ENCODE results near the gene USH1C.
A peak's percentile ranks its signal among the peaks of the same experiment; 100 is the strongest.

The USH1C gene

DNA sequence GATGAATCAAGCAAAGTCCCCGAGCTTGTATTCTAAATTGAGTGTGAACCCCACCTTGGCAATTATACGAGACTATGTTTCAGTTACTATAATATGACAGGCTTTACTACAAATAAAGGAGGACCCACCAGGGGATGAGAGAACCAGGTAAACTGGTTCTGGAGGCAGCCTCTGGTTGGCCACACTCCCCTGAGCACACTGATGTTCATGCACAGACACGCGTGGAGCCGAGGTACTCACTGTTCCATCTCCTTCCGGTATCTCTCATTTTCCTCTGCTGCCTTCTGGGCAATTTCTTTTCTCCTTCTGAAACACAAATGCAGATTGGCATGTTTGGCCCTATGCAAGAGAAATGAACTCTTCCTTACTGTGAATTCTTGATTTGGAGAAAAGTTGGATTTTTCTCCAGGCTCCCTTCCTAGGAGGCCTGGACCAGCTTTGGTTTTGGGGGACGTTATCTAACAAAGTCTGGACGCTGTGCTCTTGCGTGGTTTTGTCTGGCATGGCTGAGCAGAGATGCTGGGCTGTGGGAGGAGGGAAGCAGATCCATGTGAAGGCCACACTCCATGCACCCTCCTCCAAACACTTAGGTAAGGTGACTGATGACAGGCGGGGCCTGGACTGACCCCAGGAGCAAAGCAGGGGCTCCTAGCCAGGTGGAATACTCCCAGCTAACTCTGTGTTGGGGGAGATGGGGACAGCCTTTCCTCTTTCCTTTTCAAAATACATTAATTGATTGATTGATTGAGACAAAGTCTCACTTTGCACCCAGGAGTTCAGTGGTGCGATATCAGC lies 22.9 kb downstream of the USH1C start:
- no peak for DNase-seq

DNA sequence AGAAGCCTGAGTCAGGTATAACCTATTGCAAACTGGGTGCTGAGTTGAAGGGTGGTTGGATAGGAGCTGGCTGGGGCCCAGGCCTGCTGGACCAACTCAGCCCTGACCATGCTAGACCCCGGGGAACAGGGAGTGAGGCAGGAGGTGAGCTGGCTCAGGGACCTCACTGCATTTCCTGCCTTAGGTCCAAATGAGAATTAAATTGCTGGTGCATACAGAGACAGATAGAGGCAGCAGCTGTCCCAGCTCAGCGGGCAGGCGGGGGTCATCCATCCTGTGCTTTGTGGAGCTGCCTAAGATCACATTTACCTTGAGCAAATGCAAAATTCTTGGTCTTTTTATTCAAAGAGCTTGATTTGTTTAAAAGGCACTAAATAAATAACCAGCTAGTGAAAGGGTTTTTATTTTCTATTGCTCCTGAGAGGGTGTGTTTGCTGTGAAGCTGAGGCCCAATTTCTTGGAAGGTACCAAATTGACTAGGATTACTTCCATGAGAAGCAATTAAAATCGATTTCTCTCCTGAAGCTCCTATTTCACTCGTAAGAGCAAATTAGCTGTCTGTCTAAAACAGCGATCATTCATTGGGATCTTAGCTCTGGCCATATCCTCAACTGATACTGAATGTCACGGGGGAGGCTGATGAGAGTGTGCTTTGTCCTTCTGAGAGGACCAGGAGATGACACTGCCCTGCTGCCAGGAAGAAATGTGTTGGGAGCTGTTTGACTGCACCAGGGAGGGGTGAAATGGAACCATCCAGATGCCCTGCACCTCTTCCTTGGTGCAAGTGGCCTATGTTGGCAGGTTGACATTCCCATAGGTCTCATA lies 24.9 kb downstream of the USH1C start:
- no peak for DNase-seq

DNA sequence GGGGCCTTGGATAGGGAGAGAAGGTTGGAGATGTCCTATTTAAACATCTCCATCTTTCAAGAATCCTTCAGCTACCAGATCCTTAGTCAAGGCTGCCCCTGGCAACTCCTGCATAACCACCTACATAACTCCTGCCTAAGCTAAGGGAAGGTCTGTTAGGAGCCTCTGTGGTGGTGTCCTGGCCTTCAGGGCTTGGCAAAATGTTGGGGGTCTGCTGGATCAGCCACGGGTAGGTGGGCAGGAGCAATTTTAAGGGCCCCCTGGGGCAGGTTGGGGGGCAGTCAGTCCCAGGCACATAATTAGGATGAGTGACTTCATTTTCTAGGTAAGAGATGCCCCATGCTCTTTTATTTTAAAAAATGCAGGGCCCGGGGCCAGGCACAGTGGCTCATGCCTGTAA lies 25.9 kb downstream of the USH1C start:
- DNase-seq: no peak

DNA sequence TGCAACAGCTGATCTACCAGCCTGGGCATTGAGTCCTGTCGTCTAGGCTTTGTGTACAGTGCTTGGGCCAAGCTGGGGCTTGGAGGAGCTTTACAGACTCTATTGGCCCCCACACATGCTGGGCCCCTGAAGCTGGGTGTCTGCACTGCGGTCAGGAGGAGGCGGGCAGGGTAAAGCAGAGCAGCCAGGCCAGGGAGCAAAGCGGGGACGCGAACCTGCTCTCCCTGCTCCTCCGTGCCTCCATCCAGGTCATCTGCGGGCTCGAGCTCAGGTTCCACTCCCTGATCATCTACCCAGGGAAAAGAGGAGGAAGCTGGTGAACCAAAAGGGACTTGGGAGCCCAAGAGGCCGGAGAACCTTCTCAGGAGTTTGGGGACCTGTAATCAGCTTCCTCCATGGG lies 27.0 kb downstream of the USH1C start:
- DNase-seq: no peak

DNA sequence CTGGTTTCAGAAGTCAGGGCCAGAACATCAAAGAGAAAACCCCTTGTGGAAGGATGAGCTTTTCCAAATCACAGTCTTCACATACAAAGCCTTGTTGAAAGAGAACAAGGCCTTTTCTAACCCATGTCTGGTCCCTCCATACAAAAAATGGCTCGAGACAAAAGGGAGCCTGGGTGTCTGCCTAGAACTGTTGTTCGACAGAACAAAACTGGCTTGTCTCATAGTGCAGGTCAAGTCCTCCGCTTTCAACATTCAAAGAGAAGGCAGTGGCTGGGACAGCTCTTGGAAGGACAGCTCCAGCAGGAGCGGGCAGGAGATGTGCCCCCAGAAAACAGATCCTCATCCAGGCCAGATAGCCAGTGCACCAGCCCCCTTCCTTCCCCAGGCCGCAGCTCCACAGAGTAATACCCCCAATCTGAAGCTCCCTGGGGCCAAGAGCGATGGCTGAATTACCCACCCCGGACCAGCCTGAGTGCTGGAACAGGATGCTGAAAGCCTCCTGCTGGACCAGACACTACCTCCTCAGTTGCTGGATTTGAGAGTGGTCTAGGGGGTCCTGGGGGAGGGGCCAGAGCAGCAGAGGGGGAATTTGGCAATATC lies 27.6 kb downstream of the USH1C start:
- DNase-seq: no peak

DNA sequence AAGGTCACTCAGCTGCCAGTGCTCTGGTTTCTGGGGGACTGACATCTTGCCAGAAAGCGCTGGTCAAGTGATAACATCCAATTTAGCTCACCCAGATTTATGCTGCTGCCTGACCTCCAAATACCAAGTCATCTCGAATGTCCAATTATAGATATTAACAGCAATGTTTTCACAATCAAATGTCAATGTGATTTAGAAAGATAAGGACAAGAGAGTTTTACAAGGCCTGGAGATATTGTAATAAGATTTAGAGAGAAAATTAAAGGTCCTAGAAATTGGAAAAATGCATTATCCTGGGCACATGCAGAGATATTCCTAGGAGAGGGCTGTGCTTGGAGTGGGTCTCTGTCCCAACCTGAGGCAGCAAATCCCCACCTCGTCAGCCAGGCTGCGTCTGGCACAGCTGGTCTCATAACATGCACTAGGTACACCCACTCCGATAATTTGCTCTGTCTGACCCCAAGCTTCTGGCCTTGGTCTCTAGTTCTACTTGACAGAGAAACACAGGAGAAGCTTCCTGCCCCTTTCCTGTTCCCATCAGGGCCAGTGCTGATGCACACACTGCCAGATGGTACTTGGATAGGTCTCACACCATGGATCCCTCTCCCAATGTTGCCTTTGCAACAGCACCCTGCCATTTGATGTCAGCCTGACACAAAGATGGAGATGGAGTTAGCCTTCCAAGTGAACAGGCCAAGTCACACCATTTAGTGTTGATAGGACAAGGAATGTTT lies 28.6 kb downstream of the USH1C start:
- DNase-seq: no peak

DNA sequence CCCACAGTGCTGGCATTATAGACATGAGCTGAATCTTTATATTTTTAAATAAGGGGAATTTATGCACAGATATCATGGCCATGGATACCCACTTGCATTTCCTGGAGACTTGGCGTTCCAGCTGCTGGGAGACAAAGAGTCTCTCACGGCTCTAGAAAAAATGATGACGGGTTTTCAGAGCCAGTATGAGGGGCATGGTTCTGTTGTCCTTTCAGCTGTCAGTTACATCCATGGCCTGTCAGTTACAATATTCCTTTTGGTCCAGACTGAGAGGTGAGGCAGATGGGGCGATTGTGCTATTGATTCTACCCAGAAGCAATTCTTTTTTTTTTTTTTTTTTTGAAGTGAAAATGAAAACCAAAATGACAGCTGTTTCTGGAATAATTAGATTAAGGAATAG lies 29.7 kb downstream of the USH1C start:
- no peak for DNase-seq

DNA sequence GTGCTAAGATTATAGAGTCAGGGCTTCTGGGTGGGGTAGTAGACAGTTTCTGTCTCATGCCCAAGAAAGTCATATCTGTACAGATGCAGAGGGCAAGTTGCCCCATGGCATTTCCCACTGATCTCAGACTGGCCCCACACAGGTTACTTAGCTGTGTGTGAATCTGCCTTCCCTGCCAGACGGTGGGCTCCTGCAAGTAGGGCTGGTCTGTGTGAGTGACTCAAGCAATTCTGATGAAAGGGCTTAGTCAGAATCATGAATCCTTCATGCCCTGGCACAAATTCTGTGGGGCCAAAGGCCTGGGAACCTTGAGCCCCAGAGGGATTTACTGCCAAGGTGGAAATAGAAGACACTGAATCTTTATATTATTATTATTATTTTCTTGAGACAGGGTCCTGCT lies 30.4 kb downstream of the USH1C start:
- no peak for DNase-seq

DNA sequence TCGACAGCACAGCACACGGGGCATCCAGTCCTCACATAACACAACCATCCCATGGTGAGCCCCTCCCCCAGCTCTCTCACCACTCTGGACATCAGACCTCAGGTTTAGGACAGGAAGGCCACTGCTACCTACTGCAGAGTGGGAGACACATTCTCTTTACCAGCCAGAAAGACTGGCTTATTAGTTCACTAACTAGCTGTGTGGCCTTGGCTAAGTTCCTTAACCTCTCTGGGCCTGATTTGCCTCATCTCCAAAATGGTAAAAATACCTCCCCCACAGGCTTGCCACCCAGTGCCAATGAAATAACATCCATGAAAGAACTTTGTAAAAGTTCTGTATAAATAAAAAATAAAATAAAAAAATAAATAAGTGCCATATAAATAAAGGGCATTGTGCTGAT lies 32.1 kb downstream of the USH1C start:
- no peak for DNase-seq

DNA sequence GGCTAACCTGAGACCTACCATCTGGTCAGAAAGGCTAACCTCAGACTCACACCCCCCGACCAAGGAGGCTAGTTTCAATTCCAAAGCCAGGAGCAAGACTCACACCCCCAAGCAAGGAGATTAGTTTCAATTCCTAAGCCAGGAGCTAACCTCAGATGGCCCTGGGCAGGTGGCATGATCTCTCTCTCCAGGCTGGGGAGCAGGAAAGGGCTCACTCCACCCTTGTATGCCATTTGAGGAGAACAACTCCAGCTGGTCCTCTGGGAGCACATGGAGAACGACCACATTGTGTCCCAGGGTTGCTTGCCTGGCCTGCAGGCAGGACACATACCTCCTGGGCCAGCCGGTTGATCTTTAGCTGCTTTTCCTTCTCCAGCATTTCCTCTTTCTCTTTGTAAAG lies 32.6 kb downstream of the USH1C start:
- no peak for DNase-seq

DNA sequence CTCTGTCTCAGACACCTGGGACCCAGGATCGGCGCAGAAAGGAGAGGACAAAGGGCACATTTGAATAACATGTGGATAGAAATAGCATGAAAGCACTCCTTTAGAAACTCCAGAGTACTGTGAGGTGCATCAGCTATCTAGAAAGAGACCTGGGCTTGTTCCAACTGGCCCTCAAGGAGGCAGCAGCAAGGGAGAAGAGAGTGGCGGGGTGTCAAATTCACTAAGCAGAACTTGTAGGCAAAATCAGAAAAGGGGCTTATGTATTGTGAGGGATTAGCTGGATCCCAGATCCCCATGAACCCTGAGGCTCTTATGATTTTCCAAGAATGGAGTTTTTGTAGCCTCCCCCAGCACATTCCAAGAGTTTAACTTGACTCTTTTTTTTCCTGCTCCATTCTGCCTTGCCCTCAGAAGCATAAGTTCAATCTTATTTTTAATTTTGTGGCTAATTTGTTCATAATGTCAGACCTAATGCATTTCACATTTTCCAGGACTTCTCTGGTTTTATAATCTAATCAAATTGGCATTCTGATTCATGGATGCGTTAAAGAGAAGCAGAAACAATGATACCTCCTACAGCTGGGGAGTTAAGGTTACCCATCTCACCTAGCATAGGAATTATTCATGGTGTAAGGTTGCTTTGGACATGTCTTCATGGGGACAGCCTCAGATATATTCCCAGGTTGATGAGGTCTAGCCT lies 33.6 kb downstream of the USH1C start:
- no peak for DNase-seq

DNA sequence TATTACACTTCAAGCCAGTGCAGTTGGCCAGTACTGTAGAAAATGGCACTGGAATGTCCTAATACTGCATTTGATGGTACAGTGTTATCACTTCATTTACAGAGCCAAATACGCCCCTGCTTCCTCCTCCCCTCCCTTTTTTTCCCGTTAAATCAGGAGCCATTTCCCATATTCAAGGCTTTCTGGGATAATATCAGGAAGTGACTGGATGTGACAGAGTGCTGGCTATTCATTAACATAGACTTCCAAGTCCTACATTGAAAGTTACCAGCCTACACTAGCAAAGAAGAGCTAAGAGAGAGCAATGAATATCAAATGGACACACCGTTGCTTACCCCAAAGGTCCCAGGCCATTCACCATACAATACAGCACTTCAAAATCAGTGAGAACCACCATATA lies 35.4 kb downstream of the USH1C start:
- DNase-seq: no peak

DNA sequence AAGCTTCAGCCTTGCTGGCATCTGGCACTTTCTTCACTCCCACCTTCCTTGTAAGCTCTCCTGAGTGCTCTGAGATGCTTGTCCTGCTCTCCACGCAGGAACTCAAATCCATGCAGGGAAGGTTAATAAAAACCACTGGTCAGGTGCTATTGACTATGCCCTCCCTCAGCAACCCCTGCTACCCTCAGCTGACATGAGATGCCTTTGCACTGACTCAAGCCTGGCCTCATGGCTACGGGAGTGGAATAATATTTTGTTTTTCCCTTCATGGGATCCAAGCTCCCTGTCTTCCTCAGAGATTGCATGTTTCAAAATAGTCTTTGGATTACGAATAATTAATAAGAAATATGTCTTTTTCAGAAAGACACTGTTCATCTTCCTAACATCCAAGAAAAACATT lies 35.9 kb downstream of the USH1C start:
- no peak for DNase-seq

DNA sequence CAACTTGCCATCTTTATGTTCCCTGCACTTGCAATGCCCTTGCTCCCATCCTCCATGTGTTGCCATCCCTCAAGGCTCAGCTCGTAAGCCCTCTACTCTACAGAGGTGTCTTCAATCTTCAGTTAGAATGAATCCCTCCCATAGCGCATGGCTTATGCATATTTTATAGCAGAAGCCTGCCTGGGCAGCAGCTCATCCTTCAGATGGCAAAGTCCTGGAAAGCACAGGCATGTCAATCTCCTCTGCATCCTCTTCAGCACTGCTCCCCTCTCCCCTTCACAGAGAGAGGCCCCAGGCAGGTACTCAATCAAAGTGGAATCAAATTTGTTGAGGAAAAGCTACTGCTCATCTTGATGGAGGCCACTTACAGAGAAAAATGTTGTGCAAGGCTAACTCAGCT lies 36.4 kb downstream of the USH1C start:
- no peak for DNase-seq

DNA sequence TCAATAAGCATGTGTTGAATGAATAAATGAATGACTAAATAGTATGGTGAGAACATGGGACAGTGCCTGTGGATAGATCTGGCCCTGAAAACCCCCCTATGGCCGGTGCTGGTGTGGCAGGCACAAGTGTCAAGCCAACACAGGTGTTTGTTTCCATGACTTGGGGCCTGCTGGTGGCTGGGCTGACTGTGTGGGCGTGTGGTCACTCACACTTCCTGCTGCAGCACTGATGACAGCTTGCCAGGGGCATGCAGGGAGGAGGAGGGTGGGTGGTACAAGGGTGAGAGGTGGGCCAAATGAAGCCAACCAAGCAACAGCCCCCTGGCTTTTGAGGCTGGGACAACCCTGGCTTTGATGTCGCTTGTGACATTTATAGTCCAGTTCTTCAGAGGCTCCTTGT lies 37.3 kb downstream of the USH1C start:
- no peak for DNase-seq

DNA sequence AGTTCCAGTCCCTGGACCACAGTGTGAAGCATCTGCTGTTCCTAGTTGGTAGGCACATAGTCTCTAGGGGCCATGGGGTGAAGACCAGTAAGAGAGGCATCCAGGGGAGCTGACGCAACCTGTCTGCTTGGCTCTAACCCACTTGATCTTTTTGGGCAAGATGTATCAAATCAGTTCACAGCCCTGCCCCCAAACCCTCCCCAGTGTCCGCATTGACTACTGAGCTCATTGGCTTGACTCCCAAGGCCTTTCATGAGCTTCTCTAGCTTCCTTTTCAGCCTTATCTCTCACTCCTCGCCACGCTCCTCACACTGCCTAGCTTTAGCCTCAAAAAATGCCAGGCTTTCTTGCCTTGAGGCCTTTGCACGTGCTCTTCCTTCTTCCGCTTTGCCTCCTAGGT lies 37.9 kb downstream of the USH1C start:
- DNase-seq: no peak

DNA sequence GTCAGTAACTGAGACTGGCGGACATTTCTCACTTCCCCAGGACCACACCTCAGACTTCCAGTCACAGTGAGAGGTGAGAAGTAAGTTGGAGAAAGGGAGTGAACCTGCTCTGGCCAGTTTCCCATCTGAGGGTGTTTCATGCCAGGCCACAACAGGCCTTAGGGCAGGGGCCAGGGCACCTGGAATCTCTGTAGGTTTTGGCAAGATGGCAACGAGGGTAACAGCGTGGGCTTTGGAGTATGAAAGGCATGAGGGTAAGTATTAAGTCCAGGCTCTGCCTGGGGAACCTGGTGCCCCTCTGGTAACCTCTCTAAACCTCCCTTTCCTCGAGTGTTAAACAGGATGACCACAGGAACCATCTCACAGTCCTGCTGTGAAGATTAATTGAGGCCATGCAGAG lies 39.1 kb downstream of the USH1C start:
- no peak for DNase-seq

DNA sequence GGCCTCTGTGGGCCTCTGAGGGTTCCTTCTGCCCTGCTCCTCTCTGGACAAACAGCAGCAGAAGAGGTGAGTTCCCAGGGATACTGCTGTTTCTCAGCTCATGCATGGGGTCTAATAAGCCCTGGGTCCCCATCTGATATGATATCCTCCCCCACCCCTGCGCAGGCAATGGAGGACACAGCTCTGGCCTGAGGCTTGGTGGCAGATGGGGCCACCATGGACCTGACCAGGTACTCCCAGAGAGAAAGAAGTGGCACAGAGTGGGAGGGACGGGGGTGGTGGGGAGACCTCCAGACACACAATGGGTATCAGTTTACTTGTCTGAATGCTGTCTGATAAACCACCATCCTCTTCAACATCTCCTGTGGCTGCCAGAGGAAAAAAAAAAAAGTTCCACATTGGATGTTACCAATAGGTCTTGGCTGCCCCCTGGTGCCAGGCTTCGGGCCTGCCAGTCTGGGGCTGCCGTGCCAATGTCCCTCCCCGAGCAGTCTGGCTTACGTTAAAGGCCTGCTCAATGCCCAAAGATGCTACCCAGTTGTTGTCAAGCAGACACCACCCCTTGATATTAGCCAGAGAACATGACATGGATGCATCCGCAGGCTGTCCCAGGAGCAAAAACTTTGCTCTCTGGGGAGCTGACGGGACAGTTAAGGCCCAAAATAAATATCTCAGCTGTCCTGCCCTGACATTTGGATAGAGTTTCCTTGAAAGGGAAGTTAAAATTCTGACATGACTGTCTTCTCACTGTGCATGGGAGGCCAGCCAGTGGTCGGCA lies 39.7 kb downstream of the USH1C start:
- DNase-seq: peak; percentile 79

DNA sequence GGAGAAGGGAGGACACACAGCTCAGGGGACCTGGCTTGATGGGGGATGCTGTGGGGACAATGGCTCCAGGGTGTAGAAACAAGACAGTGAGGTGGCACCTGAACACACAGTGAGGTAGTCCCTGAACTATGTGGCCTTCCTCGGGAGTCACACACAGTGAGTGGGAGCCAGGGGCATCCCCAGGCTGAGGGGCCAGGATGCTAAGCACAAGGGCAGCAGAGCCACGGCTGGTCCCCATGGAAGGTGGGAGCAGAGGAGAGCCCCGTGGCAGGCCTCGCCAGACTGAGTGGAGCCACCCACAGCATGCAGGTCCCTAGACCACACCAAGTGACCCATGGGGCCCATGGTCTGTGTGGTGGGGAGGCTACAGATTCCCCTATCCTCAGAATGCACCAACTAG lies 41.6 kb downstream of the USH1C start:
- DNase-seq: no peak

DNA sequence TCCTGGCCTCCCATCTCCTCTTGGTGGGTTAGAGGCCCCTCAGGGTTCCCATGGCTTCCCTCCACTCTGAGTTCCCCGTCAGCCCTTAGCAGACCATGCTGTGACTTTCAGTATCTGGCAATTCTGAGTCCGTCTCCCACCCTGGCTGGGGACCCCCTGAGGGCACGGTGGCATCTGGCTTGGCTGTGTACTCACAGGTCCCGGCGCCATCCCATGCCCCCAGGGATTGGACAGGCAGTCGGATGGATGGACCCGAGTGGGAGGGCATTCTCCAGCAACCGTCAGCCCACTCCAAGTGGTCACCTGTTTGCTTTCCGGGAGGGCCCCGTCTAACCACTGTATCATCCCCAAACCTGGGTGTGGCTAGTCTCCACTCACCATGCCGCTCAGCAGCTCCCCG lies 43.5 kb downstream of the USH1C start:
- DNase-seq: no peak

DNA sequence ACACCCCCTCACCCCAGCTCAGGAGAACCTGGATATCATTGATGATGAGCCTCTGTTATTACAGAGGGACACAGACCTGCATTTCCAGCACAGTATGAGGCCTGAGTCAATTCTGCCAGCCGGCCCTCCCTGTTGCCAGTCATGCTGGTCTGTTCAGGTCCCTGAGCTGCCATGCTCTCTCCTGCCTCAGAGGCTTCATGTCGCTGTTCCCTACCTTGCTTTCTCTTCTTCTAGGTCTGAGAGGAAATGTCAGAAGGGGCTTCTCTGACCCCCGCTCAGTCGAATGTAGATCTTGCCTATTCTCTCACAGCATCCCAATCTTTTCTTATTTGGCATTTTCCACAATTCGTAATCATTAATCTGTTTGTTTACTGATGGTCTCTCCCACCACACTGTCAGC lies 45.7 kb downstream of the USH1C start:
- no peak for DNase-seq

DNA sequence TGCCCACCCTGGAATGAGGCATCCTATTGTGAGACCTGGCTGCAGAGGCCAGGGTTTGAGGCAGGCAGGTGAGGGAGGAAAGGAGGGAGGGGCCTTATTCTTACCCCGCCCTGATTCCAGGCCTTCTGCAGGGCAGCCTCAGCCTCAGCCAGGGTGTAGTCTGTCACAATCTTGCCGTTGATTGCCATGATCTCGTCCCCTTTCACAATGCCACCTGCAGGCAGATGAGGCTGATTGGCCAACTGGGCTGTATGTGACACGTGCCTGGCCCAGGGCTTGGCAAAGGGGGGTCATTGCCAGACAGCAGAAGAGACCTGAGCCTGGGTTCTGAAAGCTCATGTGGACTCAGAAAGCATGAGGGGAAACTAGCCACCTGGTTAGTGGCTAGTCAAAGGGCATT lies 46.2 kb downstream of the USH1C start:
- no peak for DNase-seq

Data from stimulated activated CD4-positive, alpha-beta T cell treated with anti-CD3 and anti-CD28 coated beads, Interleukin-12 subunit alpha, Interleukin-12 subunit beta, amount 100 ng/mL, for 4 hours (primary cell).